Measurements from ENCODE around the gene RIT2.

Gene RIT2

DNA sequence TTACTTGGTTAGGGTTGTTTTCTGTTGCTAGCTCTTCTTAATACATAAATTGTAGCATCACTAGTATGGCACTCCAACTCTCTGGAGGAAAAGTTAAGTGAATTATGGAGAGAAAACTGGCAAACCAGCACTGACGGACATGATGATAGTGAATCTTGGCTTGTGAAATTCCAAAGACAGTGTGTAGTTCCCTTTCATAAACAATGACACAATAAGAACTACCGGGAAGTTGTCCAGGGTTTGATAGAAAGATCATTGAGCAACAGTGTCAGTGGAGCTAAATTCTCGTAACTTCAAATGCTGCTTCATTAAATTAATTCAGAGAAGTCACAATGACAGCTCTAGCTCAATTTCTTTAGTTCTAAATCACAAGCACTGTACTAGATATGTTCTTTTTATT lies 66.5 kb downstream of the RIT2 start:
- no peak for TF ChIP-seq ESRRG (CRISPR knock-in tag; IDR thresholded peaks at IDR 0.05)
- no peak for TF ChIP-seq GLIS3 (CRISPR knock-in tag; IDR thresholded peaks at IDR 0.05)
- TF ChIP-seq, protein P1, sequence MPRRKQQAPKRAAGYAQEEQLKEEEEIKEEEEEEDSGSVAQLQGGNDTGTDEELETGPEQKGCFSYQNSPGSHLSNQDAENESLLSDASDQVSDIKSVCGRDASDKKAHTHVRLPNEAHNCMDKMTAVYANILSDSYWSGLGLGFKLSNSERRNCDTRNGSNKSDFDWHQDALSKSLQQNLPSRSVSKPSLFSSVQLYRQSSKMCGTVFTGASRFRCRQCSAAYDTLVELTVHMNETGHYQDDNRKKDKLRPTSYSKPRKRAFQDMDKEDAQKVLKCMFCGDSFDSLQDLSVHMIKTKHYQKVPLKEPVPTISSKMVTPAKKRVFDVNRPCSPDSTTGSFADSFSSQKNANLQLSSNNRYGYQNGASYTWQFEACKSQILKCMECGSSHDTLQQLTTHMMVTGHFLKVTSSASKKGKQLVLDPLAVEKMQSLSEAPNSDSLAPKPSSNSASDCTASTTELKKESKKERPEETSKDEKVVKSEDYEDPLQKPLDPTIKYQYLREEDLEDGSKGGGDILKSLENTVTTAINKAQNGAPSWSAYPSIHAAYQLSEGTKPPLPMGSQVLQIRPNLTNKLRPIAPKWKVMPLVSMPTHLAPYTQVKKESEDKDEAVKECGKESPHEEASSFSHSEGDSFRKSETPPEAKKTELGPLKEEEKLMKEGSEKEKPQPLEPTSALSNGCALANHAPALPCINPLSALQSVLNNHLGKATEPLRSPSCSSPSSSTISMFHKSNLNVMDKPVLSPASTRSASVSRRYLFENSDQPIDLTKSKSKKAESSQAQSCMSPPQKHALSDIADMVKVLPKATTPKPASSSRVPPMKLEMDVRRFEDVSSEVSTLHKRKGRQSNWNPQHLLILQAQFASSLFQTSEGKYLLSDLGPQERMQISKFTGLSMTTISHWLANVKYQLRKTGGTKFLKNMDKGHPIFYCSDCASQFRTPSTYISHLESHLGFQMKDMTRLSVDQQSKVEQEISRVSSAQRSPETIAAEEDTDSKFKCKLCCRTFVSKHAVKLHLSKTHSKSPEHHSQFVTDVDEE (CRISPR knock-in tag; IDR thresholded peaks at IDR 0.05): no peak
- TF ChIP-seq, protein P2, sequence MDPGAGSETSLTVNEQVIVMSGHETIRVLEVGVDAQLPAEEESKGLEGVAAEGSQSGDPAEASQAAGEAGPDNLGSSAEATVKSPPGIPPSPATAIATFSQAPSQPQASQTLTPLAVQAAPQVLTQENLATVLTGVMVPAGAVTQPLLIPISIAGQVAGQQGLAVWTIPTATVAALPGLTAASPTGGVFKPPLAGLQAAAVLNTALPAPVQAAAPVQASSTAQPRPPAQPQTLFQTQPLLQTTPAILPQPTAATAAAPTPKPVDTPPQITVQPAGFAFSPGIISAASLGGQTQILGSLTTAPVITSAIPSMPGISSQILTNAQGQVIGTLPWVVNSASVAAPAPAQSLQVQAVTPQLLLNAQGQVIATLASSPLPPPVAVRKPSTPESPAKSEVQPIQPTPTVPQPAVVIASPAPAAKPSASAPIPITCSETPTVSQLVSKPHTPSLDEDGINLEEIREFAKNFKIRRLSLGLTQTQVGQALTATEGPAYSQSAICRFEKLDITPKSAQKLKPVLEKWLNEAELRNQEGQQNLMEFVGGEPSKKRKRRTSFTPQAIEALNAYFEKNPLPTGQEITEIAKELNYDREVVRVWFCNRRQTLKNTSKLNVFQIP (CRISPR knock-in tag; IDR thresholded peaks at IDR 0.05; ENCODE audit: borderline replicate concordance, low read depth): no peak
- TF ChIP-seq, protein P3, sequence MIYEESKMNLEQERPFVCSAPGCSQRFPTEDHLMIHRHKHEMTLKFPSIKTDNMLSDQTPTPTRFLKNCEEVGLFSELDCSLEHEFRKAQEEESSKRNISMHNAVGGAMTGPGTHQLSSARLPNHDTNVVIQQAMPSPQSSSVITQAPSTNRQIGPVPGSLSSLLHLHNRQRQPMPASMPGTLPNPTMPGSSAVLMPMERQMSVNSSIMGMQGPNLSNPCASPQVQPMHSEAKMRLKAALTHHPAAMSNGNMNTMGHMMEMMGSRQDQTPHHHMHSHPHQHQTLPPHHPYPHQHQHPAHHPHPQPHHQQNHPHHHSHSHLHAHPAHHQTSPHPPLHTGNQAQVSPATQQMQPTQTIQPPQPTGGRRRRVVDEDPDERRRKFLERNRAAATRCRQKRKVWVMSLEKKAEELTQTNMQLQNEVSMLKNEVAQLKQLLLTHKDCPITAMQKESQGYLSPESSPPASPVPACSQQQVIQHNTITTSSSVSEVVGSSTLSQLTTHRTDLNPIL (CRISPR knock-in tag; IDR thresholded peaks at IDR 0.05; ENCODE audit: low read depth): 0 out of 2 replicates have a peak, but pooled peaks have one; percentile 25
- no peak for TF ChIP-seq ZFP3 (CRISPR knock-in tag; IDR thresholded peaks at IDR 0.05)
- TF ChIP-seq SNAI2 (CRISPR knock-in tag; IDR thresholded peaks at IDR 0.05): 0 out of 2 replicates have a peak, but pooled peaks have one; percentile 70
- TF ChIP-seq ZNF8 (CRISPR knock-in tag; IDR thresholded peaks at IDR 0.05): no peak
- TF ChIP-seq ISL1 (CRISPR knock-in tag; IDR thresholded peaks at IDR 0.05): peak; percentile 83
- no peak for TF ChIP-seq PPARA (CRISPR knock-in tag; IDR thresholded peaks at IDR 0.05; ENCODE audit: borderline replicate concordance)
- ATAC-seq: no peak

DNA sequence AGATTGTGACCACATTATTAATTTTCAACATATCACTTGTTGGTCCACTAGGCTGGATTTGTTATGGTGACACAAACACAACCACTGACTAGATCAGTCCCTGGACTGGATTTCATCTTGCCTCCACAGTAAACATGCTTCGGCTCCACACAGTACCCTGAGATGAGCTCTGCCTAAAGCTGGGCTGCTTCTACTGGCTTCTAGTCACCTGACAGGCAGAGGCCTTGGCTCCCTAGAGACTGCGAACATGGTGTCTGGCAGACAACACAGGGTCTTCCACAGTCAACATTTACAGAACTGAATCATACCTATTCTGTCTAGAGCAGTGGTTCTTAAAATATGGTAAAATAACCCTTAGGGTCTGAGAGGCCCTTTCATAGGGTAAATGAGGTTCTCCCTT lies 69.2 kb downstream of the RIT2 start:
- TF ChIP-seq ZNF8 (CRISPR knock-in tag; IDR thresholded peaks at IDR 0.05): no peak
- no peak for TF ChIP-seq ZC3H10 (CRISPR knock-in tag; IDR thresholded peaks at IDR 0.05)
- TF ChIP-seq ARNTL (CRISPR knock-in tag; IDR thresholded peaks at IDR 0.05; ENCODE audit: borderline replicate concordance, low read depth): no peak
- TF ChIP-seq, protein P1 (CRISPR knock-in tag; IDR thresholded peaks at IDR 0.05): no peak
- TF ChIP-seq RARB (CRISPR knock-in tag; IDR thresholded peaks at IDR 0.05): no peak
- no peak for TF ChIP-seq SNAI2 (CRISPR knock-in tag; IDR thresholded peaks at IDR 0.05)
- TF ChIP-seq BACH2 (CRISPR knock-in tag; IDR thresholded peaks at IDR 0.05; ENCODE audit: borderline replicate concordance): no peak
- no peak for TF ChIP-seq OSR1 (CRISPR knock-in tag; IDR thresholded peaks at IDR 0.05)
- TF ChIP-seq ISL1 (CRISPR knock-in tag; IDR thresholded peaks at IDR 0.05): no peak
- no peak for TF ChIP-seq ESRRG (CRISPR knock-in tag; IDR thresholded peaks at IDR 0.05)
- no peak for TF ChIP-seq PPARA (CRISPR knock-in tag; IDR thresholded peaks at IDR 0.05; ENCODE audit: borderline replicate concordance)
- no peak for TF ChIP-seq TOX (CRISPR knock-in tag; IDR thresholded peaks at IDR 0.05; ENCODE audit: borderline replicate concordance)
- no peak for TF ChIP-seq CSDC2 (CRISPR knock-in tag; IDR thresholded peaks at IDR 0.05)
- no peak for TF ChIP-seq ZNF70 (CRISPR knock-in tag; IDR thresholded peaks at IDR 0.05)
- TF ChIP-seq, protein P4, sequence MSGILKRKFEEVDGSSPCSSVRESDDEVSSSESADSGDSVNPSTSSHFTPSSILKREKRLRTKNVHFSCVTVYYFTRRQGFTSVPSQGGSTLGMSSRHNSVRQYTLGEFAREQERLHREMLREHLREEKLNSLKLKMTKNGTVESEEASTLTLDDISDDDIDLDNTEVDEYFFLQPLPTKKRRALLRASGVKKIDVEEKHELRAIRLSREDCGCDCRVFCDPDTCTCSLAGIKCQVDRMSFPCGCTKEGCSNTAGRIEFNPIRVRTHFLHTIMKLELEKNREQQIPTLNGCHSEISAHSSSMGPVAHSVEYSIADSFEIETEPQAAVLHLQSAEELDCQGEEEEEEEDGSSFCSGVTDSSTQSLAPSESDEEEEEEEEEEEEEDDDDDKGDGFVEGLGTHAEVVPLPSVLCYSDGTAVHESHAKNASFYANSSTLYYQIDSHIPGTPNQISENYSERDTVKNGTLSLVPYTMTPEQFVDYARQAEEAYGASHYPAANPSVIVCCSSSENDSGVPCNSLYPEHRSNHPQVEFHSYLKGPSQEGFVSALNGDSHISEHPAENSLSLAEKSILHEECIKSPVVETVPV (CRISPR knock-in tag; IDR thresholded peaks at IDR 0.05): no peak
- no peak for TF ChIP-seq TCF4 (CRISPR knock-in tag; IDR thresholded peaks at IDR 0.05; ENCODE audit: borderline replicate concordance)
- ATAC-seq: no peak

DNA sequence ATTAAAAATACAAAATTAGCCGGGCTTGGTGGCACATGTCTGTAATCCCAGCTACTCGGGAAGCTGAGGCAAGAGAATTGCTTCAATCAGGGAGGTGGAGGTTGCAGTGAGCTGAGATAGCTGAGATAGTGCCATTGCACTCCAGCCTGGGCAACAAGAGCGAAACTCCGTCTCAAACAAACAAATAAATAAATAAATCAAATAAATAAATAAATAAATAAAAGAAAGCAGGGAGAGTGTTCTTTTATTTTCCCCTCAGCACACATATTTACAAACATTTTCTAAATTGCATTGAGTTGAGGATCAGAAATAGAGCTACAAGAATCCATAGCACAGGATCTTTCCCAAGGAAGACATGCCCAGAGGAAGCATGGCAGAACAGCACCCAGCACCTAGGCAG lies 71.9 kb downstream of the RIT2 start:
- TF ChIP-seq, protein P5, sequence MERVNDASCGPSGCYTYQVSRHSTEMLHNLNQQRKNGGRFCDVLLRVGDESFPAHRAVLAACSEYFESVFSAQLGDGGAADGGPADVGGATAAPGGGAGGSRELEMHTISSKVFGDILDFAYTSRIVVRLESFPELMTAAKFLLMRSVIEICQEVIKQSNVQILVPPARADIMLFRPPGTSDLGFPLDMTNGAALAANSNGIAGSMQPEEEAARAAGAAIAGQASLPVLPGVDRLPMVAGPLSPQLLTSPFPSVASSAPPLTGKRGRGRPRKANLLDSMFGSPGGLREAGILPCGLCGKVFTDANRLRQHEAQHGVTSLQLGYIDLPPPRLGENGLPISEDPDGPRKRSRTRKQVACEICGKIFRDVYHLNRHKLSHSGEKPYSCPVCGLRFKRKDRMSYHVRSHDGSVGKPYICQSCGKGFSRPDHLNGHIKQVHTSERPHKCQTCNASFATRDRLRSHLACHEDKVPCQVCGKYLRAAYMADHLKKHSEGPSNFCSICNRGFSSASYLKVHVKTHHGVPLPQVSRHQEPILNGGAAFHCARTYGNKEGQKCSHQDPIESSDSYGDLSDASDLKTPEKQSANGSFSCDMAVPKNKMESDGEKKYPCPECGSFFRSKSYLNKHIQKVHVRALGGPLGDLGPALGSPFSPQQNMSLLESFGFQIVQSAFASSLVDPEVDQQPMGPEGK (CRISPR knock-in tag; IDR thresholded peaks at IDR 0.05; ENCODE audit: borderline replicate concordance): no peak
- TF ChIP-seq ARNTL (CRISPR knock-in tag; IDR thresholded peaks at IDR 0.05; ENCODE audit: borderline replicate concordance, low read depth) (no peak), PPARA (CRISPR knock-in tag; IDR thresholded peaks at IDR 0.05; ENCODE audit: borderline replicate concordance) (no peak), ZFP30 (CRISPR knock-in tag; IDR thresholded peaks at IDR 0.05) (no peak)
- no peak for ATAC-seq

Data from SK-N-SH treated with all-trans-retinoic acid at 6 μM for 48 hours (cell line).